ENCODE results near the gene TNFRSF18. TPM values are rescaled to one million over a fixed set of nuclear protein-coding genes. Genes with fewer than 3 reads are reported as not detected.
A peak's percentile ranks its signal among the peaks of the same experiment; 100 is the strongest.
"Not testable (repeated sequence)": the region's sequence is repeated elsewhere in the genome, so short reads cannot be mapped to it uniquely, and the experiment has no call there.

Gene TNFRSF18
- total and polyA plus RNA-seq, 10 of the 15 experiments (the other 5 are each of a cell fraction or from before 2014, with no cell fraction given) = 0.18 to 7.5 (median 1.5) TPM; not detected in 1

GRCh38 chr1:1248009-1248913 is 41.9 kb upstream of the TNFRSF18 start:
- CTCF ChIA-PET; H3K79me2 ChIP-seq (ENCODE audit: control insufficient read depth, insufficient read depth, low read length); H3K27me3 ChIP-seq (replicated peaks in 1 of 2; ENCODE audit: control insufficient read depth in 2 of 2, insufficient read depth in 2 of 2, low read length in 1 of 2); H3K27ac ChIP-seq (ENCODE audit: control insufficient read depth, insufficient read depth); H3K36me3 ChIP-seq (ENCODE audit: control insufficient read depth in 2 of 2, insufficient read depth in 2 of 2, low read length in 1 of 2); RAD21 ChIA-PET (ENCODE audit: unreplicated experiment); SMC1A ChIA-PET (ENCODE audit: uncharacterized antibody, unreplicated experiment); in situ Hi-C loops (cut with MboI); H3K9me3 ChIP-seq (replicated peaks; ENCODE audit: control insufficient read depth, insufficient read depth, low read length); POLR2A ChIA-PET; H2AFZ ChIP-seq (ENCODE audit: control insufficient read depth, low read depth, low read length); ATAC-seq; BruUV-seq (replicated peaks); H3K4me3 ChIP-seq; DNase-seq (ENCODE audit: low read depth, low spot score); H3K9ac ChIP-seq (ENCODE audit: control insufficient read depth, insufficient read depth, low read length); intact Hi-C loops (cut with micrococcal nuclease; ENCODE audit: unreplicated experiment); H4K20me1 ChIP-seq (ENCODE audit: control insufficient read depth, insufficient read depth); FAIRE-seq; H3K4me2 ChIP-seq (ENCODE audit: control insufficient read depth, insufficient read depth): not testable (repeated sequence)
- peaks cover 12% of the 10 kb centered on the region for H3K4me1 ChIP-seq (ENCODE audit: control insufficient read depth, insufficient read depth, low read length)
- WGBS (ENCODE audit: insufficient coverage, insufficient replicate concordance, low lambda C conversion rate, missing lambda C conversion rate) = 70% methylated on average over 19 of the region's 21 CpGs

- H3K4me1 ChIP-seq (ENCODE audit: control insufficient read depth, insufficient read depth, low read length) = peaks cover 12% of the 10 kb centered on the region
- ChIA-PET RAD21 (ENCODE audit: unreplicated experiment) (no interaction called here), SMC1A (ENCODE audit: uncharacterized antibody, unreplicated experiment) (no interaction called here), CTCF (no interaction called here), POLR2A (no interaction called here)
- WGBS (ENCODE audit: insufficient coverage, insufficient replicate concordance, low lambda C conversion rate, missing lambda C conversion rate) = 55% methylated on average over 25 of the region's 25 CpGs
- ATAC-seq (no peak), DNase-seq (ENCODE audit: low read depth, low spot score) (no peak), FAIRE-seq (no peak)
- no peak overlapping the region for H3K9ac ChIP-seq (ENCODE audit: control insufficient read depth, insufficient read depth, low read length)
- H3K79me2 ChIP-seq (ENCODE audit: control insufficient read depth, insufficient read depth, low read length) = no peaks in the 10 kb centered on the region
- TF ChIP-seq POLR2A (IDR thresholded peaks at IDR 0.05; ENCODE audit: low read depth, low read length) = peak; percentile 6; the same call in 1 of the 2 replicates
- no peak for TF ChIP-seq GABPA (IDR thresholded peaks at IDR 0.05; ENCODE audit: low read depth)
- TF ChIP-seq CREB1 (IDR thresholded peaks at IDR 0.05; ENCODE audit: low read depth) = no peak
- TF ChIP-seq SUPT20H (IDR thresholded peaks at IDR 0.05; ENCODE audit: borderline replicate concordance, control insufficient read depth, low read depth, low read length) = no peak
- no peak for TF ChIP-seq SUZ12 (IDR thresholded peaks at IDR 0.05; ENCODE audit: unreplicated experiment)
- no peak for TF ChIP-seq SMC3 (IDR thresholded peaks at IDR 0.05; ENCODE audit: borderline replicate concordance, low read length)
- no peak for TF ChIP-seq SKIL (IDR thresholded peaks at IDR 0.05; ENCODE audit: low read depth, poor library complexity, severe bottlenecking)
- no peak for TF ChIP-seq MAX (IDR thresholded peaks at IDR 0.05; ENCODE audit: low read depth, low read length)
- peaks cover 1 to 5% of the 10 kb centered on the region in 2 experiments; a peak in 3 of 4 replicates for H3K27me3 ChIP-seq (replicated peaks in 1 of 2; ENCODE audit: control insufficient read depth in 2 of 2, insufficient read depth in 2 of 2, low read length in 1 of 2)
- no peak overlapping the region for H3K4me3 ChIP-seq
- intact Hi-C loops (cut with micrococcal nuclease; ENCODE audit: unreplicated experiment) (no loop called here), in situ Hi-C loops (cut with MboI) (no loop called here)
- H3K36me3 ChIP-seq (ENCODE audit: control insufficient read depth in 2 of 2, insufficient read depth in 2 of 2, low read length in 1 of 2) = no peaks in the 10 kb centered on the region; a peak in 1 of 4 replicates
- no peaks in the 10 kb centered on the region for H4K20me1 ChIP-seq (ENCODE audit: control insufficient read depth, insufficient read depth)
- H3K27ac ChIP-seq (ENCODE audit: control insufficient read depth, insufficient read depth) = no peak overlapping the region
- H2AFZ ChIP-seq (ENCODE audit: control insufficient read depth, low read depth, low read length) = no peak overlapping the region
- no TSS peak for BruUV-seq (replicated peaks)
- H3K9me3 ChIP-seq (replicated peaks; ENCODE audit: control insufficient read depth, insufficient read depth, low read length) = no peaks in the 10 kb centered on the region
- no peak overlapping the region for H3K4me2 ChIP-seq (ENCODE audit: control insufficient read depth, insufficient read depth)
Measured at GRCh38 chr1:1247341-1247913, 41.0 kb upstream of the TNFRSF18 start.
